ENCODE data around the gene ATXN7L2.
A peak's percentile ranks its signal among the peaks of the same experiment; 100 is the strongest.

ATXN7L2 gene

GRCh38 chr1:109477821-109478220 is 5.9 kb upstream of the ATXN7L2 start:
- no peak for DNase-seq (ENCODE audit: low read depth in 2 of 2)

- DNase-seq (ENCODE audit: low read depth in 2 of 2), result no peak
Observed at GRCh38 chr1:109478806-109479205, 4.9 kb upstream of the ATXN7L2 start.

GRCh38 chr1:109479311-109479710 is 4.4 kb upstream of the ATXN7L2 start:
- no peak for DNase-seq (ENCODE audit: low read depth in 2 of 2)

GRCh38 chr1:109479901-109480300 is 3.8 kb upstream of the ATXN7L2 start:
- no peak for DNase-seq (ENCODE audit: low read depth in 2 of 2)

GRCh38 chr1:109481646-109482045 is 2.1 kb upstream of the ATXN7L2 start:
- DNase-seq (ENCODE audit: low read depth in 2 of 2), result no peak

- DNase-seq (ENCODE audit: low read depth in 2 of 2), result no peak
Observed at GRCh38 chr1:109482242-109482641, 1.5 kb upstream of the ATXN7L2 start.

GRCh38 chr1:109482791-109483671 is 674 bp upstream of the ATXN7L2 start:
- DNase-seq (ENCODE audit: low read depth in 2 of 2), result no peak

GRCh38 chr1:109484519-109484975 is 842 bp downstream of the ATXN7L2 start:
- no peak for DNase-seq (ENCODE audit: low read depth in 2 of 2)

- DNase-seq (ENCODE audit: low read depth in 2 of 2), result no peak
Observed at GRCh38 chr1:109485001-109485400, 1.3 kb downstream of the ATXN7L2 start.

- no peak for DNase-seq (ENCODE audit: low read depth in 2 of 2)
Observed at GRCh38 chr1:109487261-109487660, 3.6 kb downstream of the ATXN7L2 start.

- DNase-seq (ENCODE audit: low read depth in 2 of 2), result no peak
Observed at GRCh38 chr1:109488201-109488600, 4.5 kb downstream of the ATXN7L2 start.

GRCh38 chr1:109488696-109489095 is 5.0 kb downstream of the ATXN7L2 start:
- DNase-seq (ENCODE audit: low read depth in 2 of 2), result no peak

GRCh38 chr1:109490029-109490933 is 6.6 kb downstream of the ATXN7L2 start:
- DNase-seq (ENCODE audit: low read depth in 2 of 2), result peak; percentile 54 to 58

GRCh38 chr1:109490934-109491302 is 7.2 kb downstream of the ATXN7L2 start:
- no peak for DNase-seq (ENCODE audit: low read depth in 2 of 2)

- no peak for DNase-seq (ENCODE audit: low read depth in 2 of 2)
Observed at GRCh38 chr1:109491372-109491771, 7.7 kb downstream of the ATXN7L2 start.

GRCh38 chr1:109492779-109493178 is 9.1 kb downstream of the ATXN7L2 start:
- DNase-seq (ENCODE audit: low read depth in 2 of 2), result no peak

- no peak for DNase-seq (ENCODE audit: low read depth in 2 of 2)
Observed at GRCh38 chr1:109493227-109493626, 9.5 kb downstream of the ATXN7L2 start.

- peak; percentile 82 to 85 for DNase-seq (ENCODE audit: low read depth in 2 of 2)
Observed at GRCh38 chr1:109493805-109494539, 10.3 kb downstream of the ATXN7L2 start, which contains the start of gene CYB561D1. Gene CYB561D1, plus strand, starts transcription at chr1:109494094. Its CDS starts 46 bp downstream, at chr1:109494140.

GRCh38 chr1:109495738-109496137 is 12.0 kb downstream of the ATXN7L2 start:
- DNase-seq (ENCODE audit: low read depth in 2 of 2), result no peak

- DNase-seq (ENCODE audit: low read depth in 2 of 2), result no peak
Observed at GRCh38 chr1:109497449-109498160, 13.9 kb downstream of the ATXN7L2 start.

GRCh38 chr1:109498161-109498801 is 14.6 kb downstream of the ATXN7L2 start:
- no peak for DNase-seq (ENCODE audit: low read depth in 2 of 2)

Measured in activated CD4-positive, alpha-beta T cell treated with anti-CD3 and anti-CD28 coated beads for 24 hours (primary cell).